GM12878 (cell line): Measurements from ENCODE around the gene ZNF407. TPM values are rescaled to one million over a fixed set of nuclear protein-coding genes. Genes with fewer than 3 reads are reported as not detected.

Experiments
- ATAC-seq: fragments of 200-7000 bp; cut with Tn5 transposase; 3 replicates; pipeline ENCODE4 v1.9.1; 2020; ENCODE audit warnings: mild to moderate bottlenecking, moderate library complexity
- BruUV-seq: library from RNA; stranded (reverse); fragments of 400-500 nt; replicated peaks from 2 replicates; lab custom pipeline; 2021; lab: Mats Ljungman, UMichigan
- CTCF ChIA-PET: fragments of 300-600 bp; sonication (Branson Sonifier 250); formaldehyde crosslinking; extraction: SDS; loops from one replicate; lab custom pipeline; 2021; ENCODE audit warnings: inconsistent platforms; lab: Yijun Ruan, JAX
- POLR2A ChIA-PET: fragments of 350-600 bp; formaldehyde crosslinking; extraction: SDS; loops from one replicate; lab custom pipeline; 2021; ENCODE audit warnings: inconsistent platforms; lab: Charles Lee
- RAD21 ChIA-PET: fragments of 300-600 bp; sonication (Branson Sonifier 250); formaldehyde crosslinking; loops from one replicate; lab custom pipeline; 2023; ENCODE audit warnings: antibody characterized with exemption; ENCODE audit not compliant: unreplicated experiment; lab: Charles Lee
- SMC1A ChIA-PET: fragments of 300-600 bp; sonication (Branson Sonifier 250); formaldehyde crosslinking; loops from one replicate; lab custom pipeline; 2023; ENCODE audit not compliant: unreplicated experiment, uncharacterized antibody; lab: Charles Lee
- DNase-seq: peaks from one replicate; pipeline ENCODE4 v3.0.0-alpha.2; 2011; ENCODE audit warnings: low read depth, low spot score
- FAIRE-seq: peaks from 3 replicates; lab custom pipeline; 2011; peaks lifted over from hg19 to GRCh38; lab: Jason Lieb, UNC
- H2AFZ ChIP-seq: 2 replicates; pipeline ENCODE4 v1.6.0; 2011; ENCODE audit warnings: low read depth, low read length, control low read depth; ENCODE audit not compliant: control insufficient read depth
- H3K27ac ChIP-seq: 2 replicates; pipeline ENCODE4 v1.5.1; 2011; ENCODE audit warnings: control low read depth; ENCODE audit not compliant: control insufficient read depth, insufficient read depth
- H3K27me3 ChIP-seq, 2 experiments: replicated peaks in 1 of 2; 2 replicates each; pipeline versions ENCODE4 v1.6.0 to v1.6.1; 2011; ENCODE audit warnings: low read length in 1 of 2; ENCODE audit not compliant: control insufficient read depth in 2 of 2, insufficient read depth in 2 of 2
- H3K36me3 ChIP-seq, 2 experiments: 2 replicates each; pipeline ENCODE4 v1.5.1; 2011; ENCODE audit warnings: low read length in 1 of 2; ENCODE audit not compliant: control insufficient read depth in 2 of 2, insufficient read depth in 2 of 2
- H3K4me1 ChIP-seq: 2 replicates; pipeline ENCODE4 v1.6.1; 2011; ENCODE audit warnings: mild to moderate bottlenecking, low read length, moderate library complexity, mixed read lengths; ENCODE audit not compliant: control insufficient read depth, insufficient read depth
- H3K4me2 ChIP-seq: 2 replicates; pipeline ENCODE4 v1.6.0; 2011; ENCODE audit warnings: control low read depth; ENCODE audit not compliant: control insufficient read depth, insufficient read depth
- H3K4me3 ChIP-seq: fragments of 200-600 bp; sonication (generic); 2 replicates; pipeline ENCODE4 v1.5.1; 2016
- H3K79me2 ChIP-seq: 2 replicates; pipeline ENCODE4 v1.6.0; 2011; ENCODE audit warnings: low read length; ENCODE audit not compliant: control insufficient read depth, insufficient read depth
- H3K9ac ChIP-seq: 2 replicates; pipeline ENCODE4 v1.8.0; 2011; ENCODE audit warnings: low read length, control low read depth, mixed read lengths; ENCODE audit not compliant: control insufficient read depth, insufficient read depth
- H3K9me3 ChIP-seq: replicated peaks from 3 replicates; pipeline ENCODE4 v1.5.1; 2011; ENCODE audit warnings: mild to moderate bottlenecking, low read length; ENCODE audit not compliant: control insufficient read depth, insufficient read depth
- H4K20me1 ChIP-seq: 2 replicates; pipeline ENCODE4 v1.6.0; 2011; ENCODE audit not compliant: control insufficient read depth, insufficient read depth
- HSF1 ChIP-seq: fragments of 150-350 bp; IDR thresholded peaks from 2 replicates; pipeline ENCODE4 v1.6.1; 2014; ENCODE audit warnings: mild to moderate bottlenecking, low read depth, low read length
- MLLT1 ChIP-seq: fragments of 450-650 bp; IDR thresholded peaks from 2 replicates; pipeline ENCODE4 v1.6.1; 2016; ENCODE audit warnings: mild to moderate bottlenecking
- ZNF687 ChIP-seq: fragments of 450-650 bp; IDR thresholded peaks from 2 replicates; pipeline ENCODE4 v1.6.1; 2017; ENCODE audit warnings: mild to moderate bottlenecking, moderate library complexity
- WGBS: methylation state at CpG from one replicate; pipeline ENCODE4 v1.1.6; 2016; ENCODE audit warnings: low lambda C conversion rate; ENCODE audit not compliant: insufficient replicate concordance, insufficient coverage; ENCODE audit errors: missing lambda C conversion rate; 5-methylcytosine and 5-hydroxymethylcytosine counted together
- in situ Hi-C: fragments of 300-500 bp; cut with MboI; formaldehyde crosslinking; loops from 9 replicates; pipeline ENCODE4 v1.14.3; 2018; ENCODE audit warnings: mixed read lengths
- intact Hi-C: fragments of 100-400 bp; cut with micrococcal nuclease; formaldehyde crosslinking; loops from one replicate; pipeline ENCODE4 v1.14.2; 2022; ENCODE audit not compliant: unreplicated experiment
- polyA plus RNA-seq, 11 experiments: library from polyadenylated mRNA; depleted of rRNA in 4 of 11; unstranded in 6 of 11; stranded (reverse) in 5 of 11; fragments of >200 nt; fragmentation: Nextera tagmentation in 4 of 11; fragmentation: Illumina TruSeq in 1 of 11; extraction: Ambion mirVana in 4 of 11; extraction: Trizol in 1 of 11; gene quantifications; 1 replicate in 1 of 11; 2 replicates in 10 of 11; pipeline versions ENCODE4 v1.2.1 to v1.2.3, GENCODE V29; 2011 to 2016; ENCODE audit warnings: inconsistent platforms in 2 of 11, missing spikeins in 2 of 11, low read depth in 1 of 11
- total RNA-seq, 4 experiments: library from RNA; depleted of rRNA in 3 of 4; stranded (reverse); fragments of >200 nt in 3 of 4; fragmentation: Illumina TruSeq in 1 of 4; extraction: Trizol in 1 of 4; gene quantifications; 2 replicates each; pipeline versions ENCODE4 v1.2.1 to v1.2.3, GENCODE V29; 2013 to 2021

Gene ZNF407
- total and polyA plus RNA-seq, 10 of the 15 experiments (the other 5 are each of a cell fraction or from before 2014, with no cell fraction given), result 0.69 to 11.6 (median 5.3) TPM

- in situ Hi-C loops (loop anchor here (25.0 kb wide), 1 partner anchor 287 kb away; no protein-coding TSS in a partner anchor), intact Hi-C loops (no loop called here)
- FAIRE-seq (no peak), ATAC-seq (peak; percentile 34), DNase-seq (no peak)
- TF ChIP-seq HSF1 (no peak), ZNF687 (no peak), MLLT1 (no peak)
- Histone ChIP-seq H3K79me2 (no peaks in the 10 kb centered on the region), H3K27ac (no peak overlapping the region; the same call in 1 of the 2 replicates), H3K27me3 (no peaks in the 10 kb centered on the region), H4K20me1 (no peaks in the 10 kb centered on the region), H3K9me3 (no peaks in the 10 kb centered on the region), H3K4me3 (no peak overlapping the region), H3K36me3 (no peaks in the 10 kb centered on the region), H2AFZ (no peak overlapping the region), H3K4me1 (peaks cover 11% of the 10 kb centered on the region), H3K9ac (no peak overlapping the region), H3K4me2 (no peak overlapping the region)
- WGBS, result 35% methylated on average over 1 of the region's 1 CpG
- ChIA-PET CTCF (interaction anchor here (2.1 to 5.4 kb wide), 2 partner anchors 14 to 53 kb away, joined by 6 to 18 read pairs; no protein-coding TSS in a partner anchor), POLR2A (no interaction called here), RAD21 (interaction anchor here (1.0 to 2.2 kb wide), 3 partner anchors 10 to 74 kb away, joined by 3 to 7 read pairs (median 5); no protein-coding TSS in a partner anchor), SMC1A (interaction anchor here (1.9 to 2.5 kb wide), 2 partner anchors 14 to 82 kb away, joined by 4 to 6 read pairs; no protein-coding TSS in a partner anchor)
- BruUV-seq, result no TSS peak
Observed at GRCh38 chr18:74949611-74950010, 351.9 kb downstream of the ZNF407 start.
